GM23248 (cell line): ENCODE results near the gene CAMK1D. TPM values are rescaled to one million over a fixed set of nuclear protein-coding genes. Genes with fewer than 3 reads are reported as not detected.
"Not testable (repeated sequence)": the region's sequence is repeated elsewhere in the genome, so short reads cannot be mapped to it uniquely, and the experiment has no call there.

Experiments
- DNase-seq: peaks from one replicate; pipeline ENCODE4 v3.0.0-alpha.2; 2015
- H2AFZ ChIP-seq: fragments of 200-600 bp; sonication (generic); 2 replicates; pipeline ENCODE4 v1.6.1; 2016; ENCODE audit warnings: antibody characterized with exemption
- H3F3A ChIP-seq: fragments of 200-600 bp; sonication (generic); 2 replicates; pipeline ENCODE4 v1.6.1; 2016; ENCODE audit warnings: mild to moderate bottlenecking, antibody characterized with exemption, mixed run types; ENCODE audit not compliant: insufficient read depth
- H3K27ac ChIP-seq: fragments of 200-600 bp; sonication (generic); 2 replicates; pipeline ENCODE4 v1.5.1; 2016; ENCODE audit warnings: mild to moderate bottlenecking
- H3K27me3 ChIP-seq: fragments of 200-600 bp; sonication (generic); replicated peaks from 2 replicates; pipeline ENCODE4 v1.6.1; 2016; ENCODE audit warnings: mild to moderate bottlenecking; ENCODE audit not compliant: insufficient read depth
- H3K36me3 ChIP-seq: fragments of 200-600 bp; sonication (generic); 2 replicates; pipeline ENCODE4 v1.6.1; 2016; ENCODE audit warnings: low read depth, mild to moderate bottlenecking
- H3K4me1 ChIP-seq: fragments of 200-600 bp; sonication (generic); 2 replicates; pipeline ENCODE4 v1.6.1; 2016; ENCODE audit warnings: mild to moderate bottlenecking; ENCODE audit not compliant: insufficient read depth
- H3K4me2 ChIP-seq: fragments of 200-600 bp; sonication (generic); one replicate; pipeline ENCODE4 v1.6.1; 2016; ENCODE audit warnings: mild to moderate bottlenecking; ENCODE audit not compliant: unreplicated experiment
- H3K4me3 ChIP-seq: fragments of 200-600 bp; sonication (generic); 2 replicates; pipeline ENCODE4 v1.5.1; 2016; ENCODE audit warnings: mild to moderate bottlenecking
- H3K79me2 ChIP-seq: fragments of 200-600 bp; sonication (generic); 2 replicates; pipeline ENCODE4 v1.6.1; 2016; ENCODE audit warnings: mild to moderate bottlenecking; ENCODE audit not compliant: insufficient read depth
- H3K9ac ChIP-seq: fragments of 200-600 bp; sonication (generic); 2 replicates; pipeline ENCODE4 v1.6.1; 2016; ENCODE audit warnings: mild to moderate bottlenecking
- H3K9me2 ChIP-seq: fragments of 200-600 bp; sonication (generic); 2 replicates; pipeline ENCODE4 v1.6.1; 2016; ENCODE audit warnings: mixed run types, mild to moderate bottlenecking, moderate library complexity; ENCODE audit not compliant: insufficient read depth
- H3K9me3 ChIP-seq: fragments of 200-600 bp; sonication (generic); one replicate; pipeline ENCODE4 v1.6.1; 2017; ENCODE audit warnings: low read depth
- H4K20me1 ChIP-seq: fragments of 200-600 bp; sonication (generic); 2 replicates; pipeline ENCODE4 v1.6.0; 2016; ENCODE audit not compliant: insufficient read depth
- EZH2 ChIP-seq: fragments of 200-600 bp; sonication (generic); IDR thresholded peaks from 2 replicates; pipeline ENCODE4 v1.6.1; 2018; ENCODE audit warnings: antibody characterized with exemption, mild to moderate bottlenecking; ENCODE audit not compliant: insufficient read depth, poor library complexity, severe bottlenecking
- EZH2phosphoT487 ChIP-seq: fragments of 200-600 bp; sonication (generic); IDR thresholded peaks from 2 replicates; pipeline ENCODE4 v1.6.1; 2018; ENCODE audit warnings: antibody characterized with exemption, moderate library complexity, mild to moderate bottlenecking, low read depth; ENCODE audit not compliant: insufficient read depth
- WGBS, 2 experiments: methylation state at CpG; one replicate each; pipeline ENCODE4 v1.1.6; 2015 to 2017; ENCODE audit warnings: low lambda C conversion rate in 2 of 2, low coverage in 1 of 2; ENCODE audit errors: missing lambda C conversion rate in 2 of 2; 5-methylcytosine and 5-hydroxymethylcytosine counted together
- in situ Hi-C: fragments of 300-500 bp; cut with MboI; formaldehyde crosslinking; loops from 2 replicates; pipeline ENCODE4 v1.15.0; 2020
- polyA plus RNA-seq: library from polyadenylated mRNA; unstranded; fragments of >200 nt; fragmentation: Nextera tagmentation; extraction: Ambion mirVana; gene quantifications from 2 replicates; pipeline ENCODE4 v1.2.1, GENCODE V29; 2016
- total RNA-seq: library from RNA; depleted of rRNA; stranded (reverse); fragments of >200 nt; shearing (Covaris generic); gene quantifications from 2 replicates; pipeline ENCODE4 v1.2.3, GENCODE V29; 2014

Gene CAMK1D
- total and polyA plus RNA-seq, 2 experiments from 2014 or later: 0.22 to 0.55 TPM

- H3K9me2 ChIP-seq: no peaks in the 10 kb centered on the region
- H3K4me2 ChIP-seq: no peak overlapping the region
- no peaks in the 10 kb centered on the region for H3K36me3 ChIP-seq
- no peak overlapping the region for H3K9ac ChIP-seq
- no peaks in the 10 kb centered on the region for H3K27me3 ChIP-seq
- in situ Hi-C loops: no loop called here
- no peak overlapping the region for H3K27ac ChIP-seq
- TF ChIP-seq EZH2phosphoT487 (no peak), EZH2 (no peak)
- 59 to 66% methylated on average over 13 of the region's 13 CpGs for WGBS, 2 experiments
- no peak for DNase-seq
- no peaks in the 10 kb centered on the region for H3F3A ChIP-seq
- no peaks in the 10 kb centered on the region for H3K4me1 ChIP-seq
- H3K9me3 ChIP-seq: no peaks in the 10 kb centered on the region
- no peak overlapping the region for H3K4me3 ChIP-seq
- no peak overlapping the region for H2AFZ ChIP-seq
- no peaks in the 10 kb centered on the region for H4K20me1 ChIP-seq
- no peaks in the 10 kb centered on the region for H3K79me2 ChIP-seq
Measured at GRCh38 chr10:12489806-12490205, 140.5 kb downstream of the CAMK1D start.

GRCh38 chr10:12490963-12491362 lies 141.6 kb downstream of the CAMK1D start:
- in situ Hi-C loops: no loop called here
- no peak overlapping the region for H3K4me3 ChIP-seq
- H3K9me2 ChIP-seq: no peaks in the 10 kb centered on the region

DNA sequence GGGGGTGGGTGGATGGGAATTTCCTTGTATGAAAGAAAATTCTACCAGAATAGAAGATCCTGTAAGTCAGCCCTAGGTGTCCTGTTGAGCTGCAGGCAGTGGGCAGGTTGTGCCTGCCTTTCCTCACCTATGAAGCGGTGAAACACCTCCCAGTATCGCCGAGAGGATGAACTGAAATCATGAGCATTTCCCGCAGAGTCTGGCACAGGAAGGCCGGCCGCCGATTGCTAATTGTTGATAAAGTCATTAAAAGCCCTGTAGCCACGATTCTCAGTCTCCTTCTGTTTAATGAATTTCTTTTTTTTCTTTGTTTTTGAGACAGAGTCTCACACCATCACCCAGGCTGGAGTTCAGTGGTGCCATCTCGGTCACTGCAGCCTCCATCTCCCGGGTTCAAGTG lies 142.1 kb downstream of the CAMK1D start:
- Histone ChIP-seq H3K9ac (no peak overlapping the region), H3F3A (no peaks in the 10 kb centered on the region), H4K20me1 (no peaks in the 10 kb centered on the region), H3K4me2 (no peak overlapping the region), H3K4me1 (no peaks in the 10 kb centered on the region), H3K27me3 (no peaks in the 10 kb centered on the region), H3K79me2 (no peaks in the 10 kb centered on the region), H3K27ac (no peak overlapping the region), H3K9me3 (no peaks in the 10 kb centered on the region), H3K4me3 (no peak overlapping the region), H2AFZ (no peak overlapping the region), H3K9me2 (no peaks in the 10 kb centered on the region), H3K36me3 (no peaks in the 10 kb centered on the region)
- 73 to 74% methylated on average over 10 of the region's 10 CpGs for WGBS, 2 experiments
- in situ Hi-C loops: no loop called here
- DNase-seq: no peak
- TF ChIP-seq EZH2 (no peak), EZH2phosphoT487 (no peak)

More at GRCh38 chr10:12490963-12491362, 141.6 kb downstream of the CAMK1D start:
- Histone ChIP-seq H3K36me3 (no peaks in the 10 kb centered on the region), H3K4me1 (no peaks in the 10 kb centered on the region), H3F3A (no peaks in the 10 kb centered on the region), H3K4me2 (no peak overlapping the region), H3K27me3 (no peaks in the 10 kb centered on the region), H3K9me3 (no peaks in the 10 kb centered on the region), H3K27ac (no peak overlapping the region), H3K79me2 (no peaks in the 10 kb centered on the region), H3K9ac (no peak overlapping the region), H2AFZ (no peak overlapping the region), H4K20me1 (no peaks in the 10 kb centered on the region)
- no peak for DNase-seq
- no peak for TF ChIP-seq EZH2phosphoT487
- TF ChIP-seq EZH2: no peak
- 65 to 76% methylated on average over 1 of the region's 1 CpG for WGBS, 2 experiments

DNA sequence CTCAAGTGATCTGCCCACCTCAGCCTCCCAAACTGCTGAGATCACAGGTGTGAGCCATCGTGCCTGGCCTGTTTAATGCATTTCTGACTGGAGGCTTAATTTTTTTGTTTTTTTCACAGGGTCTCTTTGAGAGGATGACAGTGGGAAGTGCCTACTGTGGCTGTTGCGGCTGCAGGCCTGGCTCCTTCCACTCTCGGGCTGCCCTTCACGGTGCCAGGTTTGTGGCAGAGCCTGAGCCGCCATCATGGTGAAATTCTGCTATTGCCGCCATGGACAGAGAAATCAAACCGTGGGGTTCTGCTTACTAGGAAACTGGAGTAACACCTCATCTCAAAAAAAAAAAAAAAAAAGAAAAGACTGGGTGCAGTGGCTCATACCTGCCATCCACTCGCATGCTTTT lies 142.7 kb downstream of the CAMK1D start:
- DNase-seq: no peak
- in situ Hi-C loops: no loop called here
- no peak overlapping the region for H2AFZ ChIP-seq
- no peaks in the 10 kb centered on the region for H3K36me3 ChIP-seq
- H3F3A ChIP-seq: no peaks in the 10 kb centered on the region
- no peaks in the 10 kb centered on the region for H3K9me2 ChIP-seq
- no peak overlapping the region for H3K9ac ChIP-seq
- no peaks in the 10 kb centered on the region for H4K20me1 ChIP-seq
- no peaks in the 10 kb centered on the region for H3K27me3 ChIP-seq
- no peak overlapping the region for H3K4me2 ChIP-seq
- no peaks in the 10 kb centered on the region for H3K9me3 ChIP-seq
- H3K4me3 ChIP-seq: no peak overlapping the region
- no peaks in the 10 kb centered on the region for H3K4me1 ChIP-seq
- H3K27ac ChIP-seq: no peak overlapping the region
- 74 to 84% methylated on average over 6 to 8 of the region's 8 CpGs for WGBS, 2 experiments
- TF ChIP-seq EZH2phosphoT487 (no peak), EZH2 (no peak)
- H3K79me2 ChIP-seq: no peaks in the 10 kb centered on the region

DNA sequence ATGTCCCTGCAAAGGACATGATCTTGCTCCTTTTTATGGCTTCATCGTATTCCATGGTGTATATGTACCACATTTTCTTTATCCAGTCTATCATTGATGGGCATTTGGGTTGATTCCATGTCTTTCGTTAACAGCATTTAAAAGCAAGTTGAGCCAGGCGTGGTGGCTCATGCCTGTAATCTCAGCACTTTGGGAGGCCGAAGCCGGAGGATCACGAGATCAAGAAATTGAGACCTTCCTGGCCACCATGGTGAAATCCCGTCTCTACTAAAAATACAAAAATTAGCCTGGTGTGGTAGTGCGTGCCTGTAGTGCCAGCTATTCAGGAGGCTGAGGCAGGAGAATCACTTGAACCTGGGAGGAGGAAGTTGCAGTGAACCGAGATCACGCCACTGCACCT lies 147.7 kb downstream of the CAMK1D start:
- H3K9me3 ChIP-seq, H3F3A ChIP-seq, H3K4me3 ChIP-seq, H4K20me1 ChIP-seq, H3K79me2 ChIP-seq, H3K4me2 ChIP-seq, H3K9ac ChIP-seq, DNase-seq, H3K4me1 ChIP-seq, H2AFZ ChIP-seq, H3K27me3 ChIP-seq, in situ Hi-C loops, H3K9me2 ChIP-seq, H3K36me3 ChIP-seq, H3K27ac ChIP-seq: not testable (repeated sequence)
- 68 to 74% methylated on average over 10 of the region's 10 CpGs for WGBS, 2 experiments
